IMR-90 (cell line): ENCODE measurements around the gene PNISR. TPM values are rescaled to one million over a fixed set of nuclear protein-coding genes. Genes with fewer than 3 reads are reported as not detected.

ENCODE experiments used
- ATAC-seq: fragments of 200-7000 bp; cut with Tn5 transposase; 2 replicates; pipeline ENCODE4 v1.9.1; 2020; ENCODE audit warnings: low read depth, mild to moderate bottlenecking, moderate library complexity
- BruUV-seq: library from RNA; stranded (reverse); fragments of 400-500 nt; replicated peaks from 2 replicates; lab custom pipeline; 2021; lab: Mats Ljungman, UMichigan
- CTCF ChIA-PET: fragments of 300-600 bp; formaldehyde crosslinking; extraction: SDS; loops from one replicate; lab custom pipeline; 2021; ENCODE audit warnings: antibody characterized with exemption; lab: Yijun Ruan, JAX
- POLR2A ChIA-PET: fragments of 300-600 bp; sonication (Branson Sonifier 250); formaldehyde crosslinking; loops from one replicate; lab custom pipeline; 2022; ENCODE audit warnings: antibody characterized with exemption; ENCODE audit not compliant: unreplicated experiment; lab: Charles Lee
- DNase-seq: peaks from one replicate; pipeline ENCODE4 v3.0.0; 2013
- H2AFZ ChIP-seq: replicated peaks from 2 replicates; pipeline ENCODE3; 2013; ENCODE audit warnings: low read length, mild to moderate bottlenecking; ENCODE audit not compliant: poor library complexity
- H2AK5ac ChIP-seq: 2 replicates; pipeline ENCODE4 v1.6.1; 2013; ENCODE audit warnings: low read depth, low read length, inconsistent platforms
- H2AK9ac ChIP-seq: replicated peaks from 2 replicates; pipeline ENCODE3; 2013; ENCODE audit warnings: mild to moderate bottlenecking, low read depth, low read length, moderate library complexity; ENCODE audit not compliant: poor library complexity
- H2BK120ac ChIP-seq: 2 replicates; pipeline ENCODE4 v1.6.1; 2013; ENCODE audit warnings: low read depth, low read length, inconsistent platforms
- H2BK15ac ChIP-seq: 3 replicates; pipeline ENCODE4 v1.6.1; 2013; ENCODE audit warnings: low read depth, low read length, inconsistent platforms
- H2BK20ac ChIP-seq: 2 replicates; pipeline ENCODE4 v1.6.1; 2013; ENCODE audit warnings: low read depth, mild to moderate bottlenecking, inconsistent platforms, low read length, moderate library complexity
- H2BK5ac ChIP-seq: 2 replicates; pipeline ENCODE4 v1.6.1; 2013; ENCODE audit warnings: mild to moderate bottlenecking, low read depth, low read length, inconsistent platforms; ENCODE audit not compliant: poor library complexity, severe bottlenecking
- H3K14ac ChIP-seq: replicated peaks from 2 replicates; pipeline ENCODE4 v1.6.1; 2013; ENCODE audit warnings: low read depth, low read length, inconsistent platforms
- H3K18ac ChIP-seq: 2 replicates; pipeline ENCODE4 v1.6.1; 2013; ENCODE audit warnings: low read depth, low read length, control low read depth
- H3K23ac ChIP-seq: 2 replicates; pipeline ENCODE4 v1.6.1; 2013; ENCODE audit warnings: low read depth, low read length, inconsistent platforms
- H3K27ac ChIP-seq: 2 replicates; pipeline ENCODE4 v1.5.1; 2013; ENCODE audit warnings: mild to moderate bottlenecking, control low read depth, low read length; ENCODE audit not compliant: insufficient read depth
- H3K27me3 ChIP-seq: 2 replicates; pipeline ENCODE4 v1.6.1; 2013; ENCODE audit warnings: low read length; ENCODE audit not compliant: control insufficient read depth, insufficient read depth
- H3K36me3 ChIP-seq: 2 replicates; pipeline ENCODE4 v1.6.1; 2013; ENCODE audit warnings: low read length, mixed read lengths; ENCODE audit not compliant: control insufficient read depth, insufficient read depth
- H3K4ac ChIP-seq: 2 replicates; pipeline ENCODE4 v1.6.1; 2013; ENCODE audit warnings: low read depth, low read length, inconsistent platforms
- H3K4me1 ChIP-seq: 2 replicates; pipeline ENCODE4 v1.6.1; 2013; ENCODE audit warnings: low read length, mixed read lengths; ENCODE audit not compliant: control insufficient read depth, insufficient read depth
- H3K4me2 ChIP-seq: 2 replicates; pipeline ENCODE4 v1.6.1; 2013; ENCODE audit warnings: low read depth, mild to moderate bottlenecking, control low read depth, low read length, moderate library complexity
- H3K4me3 ChIP-seq: 2 replicates; pipeline ENCODE4 v1.5.1; 2013; ENCODE audit warnings: low read depth, mild to moderate bottlenecking, control low read depth, low read length, moderate library complexity; ENCODE audit not compliant: insufficient read depth
- H3K56ac ChIP-seq: 2 replicates; pipeline ENCODE4 v1.6.1; 2013; ENCODE audit warnings: low read length, inconsistent platforms; ENCODE audit not compliant: insufficient read depth; ENCODE audit errors: extremely low read depth
- H3K79me1 ChIP-seq, 2 experiments: 2 replicates each; pipeline ENCODE4 v1.6.1; 2013; ENCODE audit warnings: low read length in 2 of 2, inconsistent platforms in 1 of 2, low read depth in 1 of 2
- H3K9ac ChIP-seq: 2 replicates; pipeline ENCODE4 v1.6.1; 2013; ENCODE audit warnings: low read depth, low read length, control low read depth
- H3K9me1 ChIP-seq: 2 replicates; pipeline ENCODE4 v1.6.1; 2013; ENCODE audit warnings: low read length, inconsistent platforms; ENCODE audit not compliant: insufficient read depth
- H3K9me3 ChIP-seq: 2 replicates; pipeline ENCODE4 v1.6.1; 2013; ENCODE audit warnings: low read length; ENCODE audit not compliant: control insufficient read depth, insufficient read depth
- H4K20me1 ChIP-seq: 2 replicates; pipeline ENCODE4 v1.6.1; 2013; ENCODE audit warnings: low read length, inconsistent platforms; ENCODE audit not compliant: insufficient read depth
- H4K5ac ChIP-seq: 2 replicates; pipeline ENCODE4 v1.6.1; 2013; ENCODE audit warnings: mild to moderate bottlenecking, low read depth, low read length, control low read depth
- H4K8ac ChIP-seq, 2 experiments: 2 replicates each; pipeline ENCODE4 v1.6.1; 2013; ENCODE audit warnings: low read depth in 2 of 2, low read length in 2 of 2, control low read depth in 1 of 2, inconsistent platforms in 1 of 2
- H4K91ac ChIP-seq: 2 replicates; pipeline ENCODE4 v1.6.1; 2013; ENCODE audit warnings: low read depth, low read length, inconsistent platforms; ENCODE audit not compliant: insufficient read depth
- CEBPB ChIP-seq: IDR thresholded peaks from 2 replicates; pipeline ENCODE4 v1.6.1; 2012; ENCODE audit warnings: low read depth, low read length, improper control_type of control experiment
- CHD1 ChIP-seq: IDR thresholded peaks from 2 replicates; pipeline ENCODE4 v1.6.1; 2012; ENCODE audit warnings: low read depth, low read length, improper control_type of control experiment
- CTCF ChIP-seq: conservative IDR thresholded peaks from 2 replicates; pipeline ENCODE4 v1.5.1; 2012; ENCODE audit warnings: mild to moderate bottlenecking, low read depth, low read length, improper control_type of control experiment
- ELK1 ChIP-seq: fragments of 150-350 bp; IDR thresholded peaks from 2 replicates; pipeline ENCODE4 v1.6.1; 2016; ENCODE audit warnings: low read depth, mild to moderate bottlenecking, low read length, moderate library complexity, borderline replicate concordance
- FOS ChIP-seq: fragments of 150-350 bp; IDR thresholded peaks from 2 replicates; pipeline ENCODE4 v1.6.1; 2016; ENCODE audit warnings: low read depth, low read length
- MAFK ChIP-seq: IDR thresholded peaks from 2 replicates; pipeline ENCODE4 v1.6.1; 2012; ENCODE audit warnings: low read depth, low read length, improper control_type of control experiment
- MAZ ChIP-seq: IDR thresholded peaks from 2 replicates; pipeline ENCODE4 v1.6.1; 2012; ENCODE audit warnings: low read depth, mild to moderate bottlenecking, low read length, improper control_type of control experiment, moderate library complexity, borderline replicate concordance
- MXI1 ChIP-seq: IDR thresholded peaks from 2 replicates; pipeline ENCODE4 v1.6.1; 2012; ENCODE audit warnings: low read depth, mild to moderate bottlenecking, low read length, moderate library complexity, borderline replicate concordance
- POLR2A ChIP-seq: IDR thresholded peaks from 2 replicates; pipeline ENCODE4 v1.6.1; 2012; ENCODE audit warnings: mild to moderate bottlenecking, low read depth, low read length
- RCOR1 ChIP-seq: IDR thresholded peaks from 2 replicates; pipeline ENCODE4 v1.6.1; 2012; ENCODE audit warnings: mild to moderate bottlenecking, low read length, improper control_type of control experiment; ENCODE audit not compliant: insufficient replicate concordance
- SMC3 ChIP-seq: fragments of 150-350 bp; IDR thresholded peaks from 2 replicates; pipeline ENCODE4 v1.6.1; 2016; ENCODE audit warnings: low read depth, mild to moderate bottlenecking, antibody characterized with exemption, low read length, moderate library complexity
- USF2 ChIP-seq: fragments of 150-350 bp; IDR thresholded peaks from 2 replicates; pipeline ENCODE4 v1.6.1; 2017; ENCODE audit warnings: mild to moderate bottlenecking, antibody characterized with exemption, low read length, low read depth
- dilution Hi-C: fragments of 300-500 bp; cut with HindIII; formaldehyde crosslinking; loops from one replicate; pipeline ENCODE4 v1.14.3; 2018; ENCODE audit warnings: low sequenced_read_pairs; ENCODE audit not compliant: unreplicated experiment
- in situ Hi-C: fragments of 300-500 bp; cut with MboI; formaldehyde crosslinking; loops from 3 replicates; pipeline ENCODE4 v1.14.3; 2019; ENCODE audit warnings: low sequenced_read_pairs, inconsistent platforms, mixed read lengths
- intact Hi-C: fragments of 100-400 bp; cut with micrococcal nuclease; formaldehyde crosslinking; loops from 2 replicates; pipeline ENCODE4 v1.10.0; 2022
- polyA plus RNA-seq, 3 experiments: library from polyadenylated mRNA; depleted of rRNA; stranded (reverse); fragments of >200 nt; gene quantifications; 2 replicates each; pipeline ENCODE4 v1.2.3, GENCODE V29; 2012; ENCODE audit warnings: low replicate concordance in 1 of 3
- total RNA-seq: library from RNA; depleted of rRNA; stranded (reverse); fragments of >200 nt; gene quantifications from 2 replicates; pipeline ENCODE4 v1.2.3, GENCODE V29; 2012

The PNISR gene
- total and polyA plus RNA-seq, 2 of the 4 experiments (the other 2 are of a cell fraction) = 44.5 to 46.2 TPM

GRCh38 chr6:99409672-99410071, 15.4 kb downstream of the PNISR start:
- Histone ChIP-seq H3K14ac (no peak overlapping the region), H2AK9ac (no peak overlapping the region), H2AFZ (no peak overlapping the region), H3K27ac (no peak overlapping the region), H3K9me3 (no peaks in the 10 kb centered on the region), H2BK15ac (no peak overlapping the region), H3K4me2 (no peak overlapping the region), H2AK5ac (no peak overlapping the region), H3K9ac (no peak overlapping the region), H4K20me1 (peaks cover 8% of the 10 kb centered on the region; the same call in 1 of the 2 replicates), H3K56ac (no peak overlapping the region), H2BK20ac (no peak overlapping the region), H3K18ac (no peak overlapping the region), H2BK5ac (no peak overlapping the region), H3K4me1 (peaks cover 2% of the 10 kb centered on the region), H3K27me3 (no peaks in the 10 kb centered on the region), H4K8ac (no peak overlapping the region), H3K79me1 (peaks cover 21 to 38% of the 10 kb centered on the region in 2 experiments), H3K23ac (no peak overlapping the region), H3K9me1 (peaks cover 3% of the 10 kb centered on the region; the same call in 1 of the 2 replicates), H2BK120ac (no peak overlapping the region), H3K36me3 (peaks cover 40% of the 10 kb centered on the region), H3K4ac (no peak overlapping the region), H4K5ac (no peak overlapping the region), H4K91ac (no peak overlapping the region), H3K4me3 (no peak overlapping the region)
- DNase-seq (peak; percentile 39), ATAC-seq (peak; percentile 73)
- ChIA-PET POLR2A (interaction anchor here (0.5 kb wide), 1 partner anchor 12 kb away, joined by 3 read pairs; no protein-coding TSS in a partner anchor), CTCF (no interaction called here)
- dilution Hi-C loops (no loop called here), in situ Hi-C loops (no loop called here), intact Hi-C loops (loop anchor here (2.0 to 10.0 kb wide), 2 partner anchors 13 to 145 kb away; no protein-coding TSS in a partner anchor)
- BruUV-seq = no TSS peak
- no peak for TF ChIP-seq ELK1
- TF ChIP-seq MAFK = no peak
- no peak for TF ChIP-seq USF2
- TF ChIP-seq FOS = no peak
- TF ChIP-seq POLR2A = no peak
- no peak for TF ChIP-seq SMC3
- TF ChIP-seq MAZ = no peak
- TF ChIP-seq RCOR1 = no peak
- no peak for TF ChIP-seq CHD1
- TF ChIP-seq CEBPB = no peak
- TF ChIP-seq CTCF = no peak
- TF ChIP-seq MXI1 = no peak
